ENCODE results near the gene TSR2. TPM values are rescaled to one million over a fixed set of nuclear protein-coding genes. Genes with fewer than 3 reads are reported as not detected.

TSR2 gene
- total RNA-seq, 4 donors from 2014 or later, result 14.3 to 35.6 (median 18.5) TPM

DNA sequence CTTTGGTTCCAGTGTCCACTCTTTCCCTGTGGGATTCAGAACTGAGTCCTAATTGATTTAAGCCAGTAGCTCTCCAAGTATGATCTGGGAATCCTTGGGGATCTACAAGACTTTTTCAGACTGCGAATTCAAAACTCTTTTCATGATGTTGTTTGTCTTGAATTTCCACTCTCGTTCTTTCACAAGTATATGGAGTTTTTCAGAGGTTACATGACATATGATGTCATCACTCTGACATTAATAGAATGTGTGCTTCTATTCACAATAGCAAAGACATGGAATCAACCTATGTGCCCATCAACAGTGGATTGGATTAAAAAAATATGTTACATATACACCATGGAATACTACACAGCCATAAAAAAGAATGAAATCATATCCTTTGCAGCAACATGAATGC lies 23.2 kb upstream of the TSR2 start:
- no peak for TF ChIP-seq CTCF (IDR thresholded peaks at IDR 0.05; ENCODE audit: low read depth)

- TF ChIP-seq CTCF (IDR thresholded peaks at IDR 0.05; ENCODE audit: low read depth), result no peak
Measured at GRCh38 chrX:54419559-54420302, 20.5 kb upstream of the TSR2 start.

- no peak for TF ChIP-seq CTCF (IDR thresholded peaks at IDR 0.05; ENCODE audit: low read depth)
Measured at GRCh38 chrX:54422168-54422567, 18.0 kb upstream of the TSR2 start.

DNA sequence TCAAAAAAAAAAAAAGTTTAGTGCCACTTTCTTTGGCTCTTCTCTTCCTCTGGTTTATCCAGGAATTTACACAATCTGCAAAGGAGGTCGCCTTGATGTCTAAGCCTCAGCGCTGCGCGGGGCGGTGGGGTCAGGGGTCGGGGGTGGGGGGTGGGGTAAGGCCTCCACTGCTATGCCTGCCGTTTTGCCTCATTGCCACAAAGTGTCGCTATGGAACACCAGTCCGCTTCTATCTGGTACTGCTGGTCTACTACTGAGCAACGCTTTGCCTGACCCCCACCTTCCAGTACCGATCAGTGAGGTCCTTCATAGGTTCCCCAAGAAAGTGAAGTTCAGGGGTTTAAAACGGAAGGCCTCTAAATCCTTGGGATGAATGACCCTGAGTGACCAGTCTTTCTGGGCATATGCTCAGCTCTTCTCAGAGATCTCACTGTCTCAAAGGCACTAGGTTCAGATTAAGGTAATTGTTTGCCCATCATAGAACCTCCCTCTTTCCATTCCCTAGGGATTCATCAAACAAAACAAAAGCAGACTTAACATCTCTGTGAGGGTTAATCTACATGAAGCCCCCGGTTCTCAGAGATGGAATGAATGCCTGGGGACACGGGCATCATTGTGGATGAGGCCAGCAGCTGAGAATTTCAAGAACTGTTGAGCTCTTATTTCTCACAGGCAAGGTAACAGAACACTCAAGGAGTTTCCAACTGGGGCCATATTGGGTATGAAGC lies 16.9 kb upstream of the TSR2 start:
- TF ChIP-seq CTCF (IDR thresholded peaks at IDR 0.05; ENCODE audit: low read depth), result no peak

GRCh38 chrX:54427837-54428424 lies 12.3 kb upstream of the TSR2 start:
- no peak for TF ChIP-seq CTCF (IDR thresholded peaks at IDR 0.05; ENCODE audit: low read depth)

- TF ChIP-seq CTCF (IDR thresholded peaks at IDR 0.05; ENCODE audit: low read depth), result no peak
Measured at GRCh38 chrX:54430519-54430918, 9.7 kb upstream of the TSR2 start.

- no peak for TF ChIP-seq CTCF (IDR thresholded peaks at IDR 0.05; ENCODE audit: low read depth)
Measured at GRCh38 chrX:54435121-54435520, 5.1 kb upstream of the TSR2 start.

Data from subcutaneous adipose tissue (tissue), 4 donors.